Testis (tissue), 3 donors: ENCODE measurements around the gene ABCA8. TPM values are rescaled to one million over a fixed set of nuclear protein-coding genes. Genes with fewer than 3 reads are reported as not detected.

Source experiments
- DNase-seq: peaks from one replicate; pipeline ENCODE4 v3.0.0-alpha.2; 2019
- H3K27ac ChIP-seq, 2 donors: fragments of 200-600 bp; sonication (generic); one replicate each; pipeline ENCODE4 v1.5.1; 2019
- H3K27me3 ChIP-seq: fragments of 200-600 bp; sonication (generic); one replicate; pipeline ENCODE4 v1.5.1; 2019
- H3K36me3 ChIP-seq: fragments of 200-600 bp; sonication (generic); one replicate; pipeline ENCODE4 v1.5.1; 2017; ENCODE audit warnings: low read depth; ENCODE audit errors: missing control alignments
- H3K4me1 ChIP-seq: fragments of 200-600 bp; sonication (generic); one replicate; pipeline ENCODE4 v1.5.1; 2019
- H3K4me3 ChIP-seq, 2 donors: fragments of 200-600 bp; sonication (generic); one replicate each; pipeline ENCODE4 v1.5.1; 2017 to 2019
- H3K9me3 ChIP-seq: fragments of 200-600 bp; sonication (generic); one replicate; pipeline ENCODE4 v1.5.1; 2017
- POLR2A ChIP-seq: fragments of 450-650 bp; IDR thresholded peaks from one replicate; pipeline ENCODE4 v1.6.1; 2017; ENCODE audit warnings: antibody characterized with exemption, mild to moderate bottlenecking, moderate library complexity
- WGBS, 2 donors: methylation state at CpG; one replicate each; pipeline ENCODE4 v1.1.5; 2018; 5-methylcytosine and 5-hydroxymethylcytosine counted together
- intact Hi-C: fragments of 100-400 bp; cut with DNase I; formaldehyde crosslinking; loops from one replicate; pipeline ENCODE4 v1.15.1; 2023; ENCODE audit warnings: low total_unique reads
- polyA plus RNA-seq: library from polyadenylated mRNA; stranded (reverse); fragments of 350-450 nt; fragmentation: Illumina TruSeq; extraction: RNeasy Lipid Tissue Mini Kit (QIAGEN cat#74804); gene quantifications from one replicate; pipeline ENCODE4 v1.2.3, GENCODE V29; 2014; ENCODE audit warnings: low read depth, low replicate concordance; ENCODE audit not compliant: insufficient read depth
- total RNA-seq, 2 donors: library from RNA; depleted of rRNA; stranded (reverse); fragments of >200 nt; gene quantifications; one replicate each; pipeline ENCODE4 v1.2.3, GENCODE V29; 2016
- TF ChIP-seq, protein P1 (sequence below), 3 experiments: fragments of 450-650 bp in 2 of 3; fragments of 200-600 bp in 1 of 3; sonication (generic) in 1 of 3; IDR thresholded peaks; one replicate each; pipeline ENCODE4 v1.5.1; 2016 to 2019; ENCODE audit warnings: antibody characterized with exemption in 3 of 3, mild to moderate bottlenecking in 2 of 3, moderate library complexity in 1 of 3

The ABCA8 gene
- total and polyA plus RNA-seq, 3 donors from 2014 or later: 45.6 to 249 (median 188) TPM

DNA sequence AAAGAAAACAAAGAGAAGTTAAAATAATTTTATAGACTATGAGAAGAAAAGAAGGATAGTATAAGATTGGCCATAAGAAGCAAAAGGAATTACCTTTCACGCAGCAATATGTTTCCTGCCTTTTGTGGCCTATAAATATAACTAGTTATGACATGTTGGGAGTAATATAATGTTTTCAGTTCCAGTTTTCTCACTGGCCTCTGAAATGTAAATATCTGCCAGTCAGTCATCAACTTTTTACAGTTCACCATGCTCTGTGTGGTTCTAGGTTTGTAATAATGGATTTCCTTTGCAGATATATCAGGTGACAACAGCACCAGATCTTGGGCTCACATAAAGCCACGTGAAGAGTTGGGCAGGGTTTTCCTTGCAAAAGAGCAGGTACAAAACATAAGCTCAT lies 94.3 kb downstream of the ABCA8 start:
- H3K36me3 ChIP-seq: no peaks in the 10 kb centered on the region
- H3K27me3 ChIP-seq: no peaks in the 10 kb centered on the region
- no peaks in the 10 kb centered on the region for H3K4me1 ChIP-seq
- TF ChIP-seq, protein P1, sequence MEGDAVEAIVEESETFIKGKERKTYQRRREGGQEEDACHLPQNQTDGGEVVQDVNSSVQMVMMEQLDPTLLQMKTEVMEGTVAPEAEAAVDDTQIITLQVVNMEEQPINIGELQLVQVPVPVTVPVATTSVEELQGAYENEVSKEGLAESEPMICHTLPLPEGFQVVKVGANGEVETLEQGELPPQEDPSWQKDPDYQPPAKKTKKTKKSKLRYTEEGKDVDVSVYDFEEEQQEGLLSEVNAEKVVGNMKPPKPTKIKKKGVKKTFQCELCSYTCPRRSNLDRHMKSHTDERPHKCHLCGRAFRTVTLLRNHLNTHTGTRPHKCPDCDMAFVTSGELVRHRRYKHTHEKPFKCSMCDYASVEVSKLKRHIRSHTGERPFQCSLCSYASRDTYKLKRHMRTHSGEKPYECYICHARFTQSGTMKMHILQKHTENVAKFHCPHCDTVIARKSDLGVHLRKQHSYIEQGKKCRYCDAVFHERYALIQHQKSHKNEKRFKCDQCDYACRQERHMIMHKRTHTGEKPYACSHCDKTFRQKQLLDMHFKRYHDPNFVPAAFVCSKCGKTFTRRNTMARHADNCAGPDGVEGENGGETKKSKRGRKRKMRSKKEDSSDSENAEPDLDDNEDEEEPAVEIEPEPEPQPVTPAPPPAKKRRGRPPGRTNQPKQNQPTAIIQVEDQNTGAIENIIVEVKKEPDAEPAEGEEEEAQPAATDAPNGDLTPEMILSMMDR (IDR thresholded peaks at IDR 0.05): no peak
- no peak for TF ChIP-seq POLR2A
- no peak overlapping the region for H3K27ac ChIP-seq
- no peak for DNase-seq
- intact Hi-C loops: no loop called here
- H3K9me3 ChIP-seq: no peaks in the 10 kb centered on the region
- H3K4me3 ChIP-seq: no peak overlapping the region
- 64 to 80% methylated on average over 2 of the region's 2 CpGs for WGBS, 2 donors

DNA sequence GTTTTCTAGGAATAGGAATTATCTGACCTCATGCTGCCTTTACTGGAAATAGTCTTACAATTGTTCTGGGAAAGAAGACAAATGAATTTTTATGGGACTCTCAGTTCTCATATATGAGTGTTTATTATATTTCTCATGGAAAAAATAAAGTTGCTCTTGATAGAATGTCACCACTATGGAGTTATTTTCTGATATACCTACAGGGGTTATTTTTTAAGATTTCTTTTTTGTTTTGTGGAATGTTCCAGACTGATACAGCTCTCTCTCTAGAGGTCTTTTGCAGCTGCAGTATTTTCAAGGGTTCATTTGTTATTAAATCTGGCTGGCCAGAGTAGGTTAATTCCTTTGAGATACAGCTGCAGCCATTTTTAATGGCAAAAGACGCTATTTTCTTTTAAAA lies 100.7 kb downstream of the ABCA8 start:
- Histone ChIP-seq H3K36me3 (no peaks in the 10 kb centered on the region), H3K27ac (peak overlapping the region in 1 of 2 donors; percentile 18), H3K4me1 (peaks cover 8% of the 10 kb centered on the region), H3K4me3 (no peak overlapping the region), H3K27me3 (no peaks in the 10 kb centered on the region), H3K9me3 (no peaks in the 10 kb centered on the region)
- no peak for DNase-seq
- WGBS, 2 donors: 55 to 61% methylated on average over 1 of the region's 1 CpG
- TF ChIP-seq POLR2A: no peak
- TF ChIP-seq, protein P1 (IDR thresholded peaks at IDR 0.05): no peak
- intact Hi-C loops: no loop called here

DNA sequence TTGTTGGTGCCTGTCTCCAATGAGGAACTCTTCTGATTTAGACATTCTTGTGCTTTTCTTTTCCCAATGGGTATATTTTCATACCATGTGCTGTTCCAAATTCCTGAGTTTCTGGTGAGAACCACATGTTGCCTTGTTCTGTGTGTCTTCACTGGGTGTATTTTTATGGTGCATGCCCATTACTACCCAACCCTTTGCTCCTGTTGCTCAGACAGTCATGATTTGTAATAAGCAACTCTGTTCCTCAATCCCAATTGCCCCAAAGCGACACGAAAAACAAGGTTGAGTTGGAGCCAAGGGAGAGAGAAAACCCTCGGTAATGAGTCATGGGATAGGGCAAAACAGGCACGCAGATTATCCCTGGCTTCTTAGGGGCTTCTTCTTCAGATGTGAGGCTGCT lies 101.8 kb downstream of the ABCA8 start:
- intact Hi-C loops: no loop called here
- 59 to 62% methylated on average over 4 of the region's 4 CpGs for WGBS, 2 donors
- no peak overlapping the region for H3K27ac ChIP-seq
- no peak overlapping the region for H3K4me3 ChIP-seq
- TF ChIP-seq, protein P1 (IDR thresholded peaks at IDR 0.05): no peak
- no peak for TF ChIP-seq POLR2A
- H3K9me3 ChIP-seq: no peaks in the 10 kb centered on the region
- H3K36me3 ChIP-seq: no peaks in the 10 kb centered on the region
- DNase-seq: no peak
- H3K27me3 ChIP-seq: no peaks in the 10 kb centered on the region
- peaks cover 8% of the 10 kb centered on the region for H3K4me1 ChIP-seq

DNA sequence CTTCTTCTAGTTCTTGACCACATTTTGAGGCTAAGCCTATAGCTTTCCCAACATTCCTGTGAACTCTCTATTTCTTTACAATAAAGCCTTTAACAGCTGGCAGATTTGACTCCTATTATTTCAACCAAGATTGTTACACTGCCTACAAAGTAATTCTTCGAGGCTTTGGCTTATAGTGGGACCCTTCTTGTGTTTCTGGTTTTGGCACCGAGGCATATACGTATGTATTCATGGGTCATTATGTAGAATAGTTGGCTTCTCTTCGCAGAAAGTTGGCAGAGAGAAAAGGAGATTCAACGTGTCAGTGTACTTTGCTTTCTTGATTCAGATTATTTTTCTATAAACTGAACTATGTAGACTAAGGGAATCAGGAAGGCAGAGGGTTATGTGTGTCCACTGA lies 102.2 kb downstream of the ABCA8 start:
- Histone ChIP-seq H3K27me3 (no peaks in the 10 kb centered on the region), H3K9me3 (no peaks in the 10 kb centered on the region), H3K27ac (no peak overlapping the region), H3K4me1 (peaks cover 8% of the 10 kb centered on the region), H3K4me3 (no peak overlapping the region), H3K36me3 (no peaks in the 10 kb centered on the region)
- no peak for DNase-seq
- TF ChIP-seq, protein P1 (IDR thresholded peaks at IDR 0.05): no peak
- TF ChIP-seq POLR2A: no peak
- intact Hi-C loops: no loop called here
- WGBS, 2 donors: 86 to 91% methylated on average over 5 of the region's 5 CpGs

DNA sequence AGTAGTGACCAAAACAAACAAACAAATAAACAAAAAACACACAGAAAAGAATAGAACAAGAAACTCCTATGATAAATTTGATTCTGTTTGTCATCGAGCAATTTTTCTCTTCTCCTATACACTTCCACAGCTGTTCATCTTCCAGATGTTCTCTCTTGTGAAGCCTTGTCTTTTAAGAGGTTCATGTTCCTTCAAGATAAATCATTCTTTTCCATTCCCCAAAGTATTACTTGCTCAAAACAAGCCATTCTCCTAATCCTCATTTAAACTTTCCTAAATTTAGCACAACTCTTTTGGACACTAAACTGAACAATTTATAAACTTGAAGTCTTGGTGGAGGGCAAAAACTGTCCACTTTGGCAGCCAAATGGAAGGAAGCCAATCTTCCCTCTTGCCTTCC lies 103.3 kb downstream of the ABCA8 start:
- WGBS, 2 donors: 51 to 80% methylated on average over 1 of the region's 1 CpG
- peak overlapping the region in 1 of 2 donors; percentile 4 for H3K27ac ChIP-seq
- DNase-seq: no peak
- H3K9me3 ChIP-seq: no peaks in the 10 kb centered on the region
- no peaks in the 10 kb centered on the region for H3K36me3 ChIP-seq
- no peak overlapping the region for H3K4me3 ChIP-seq
- no peaks in the 10 kb centered on the region for H3K27me3 ChIP-seq
- intact Hi-C loops: no loop called here
- no peak for TF ChIP-seq POLR2A
- peaks cover 8% of the 10 kb centered on the region for H3K4me1 ChIP-seq
